ENCODE data around the gene SPATA12.

Gene SPATA12

GRCh38 chr3:57116501-57116900, 56.0 kb downstream of the SPATA12 start:
- ATAC-seq (no peak), DNase-seq (no peak)

- DNase-seq (no peak), ATAC-seq (no peak)
These were observed 57.8 kb downstream of the SPATA12 start for GRCh38 chr3:57118254-57118653.

- DNase-seq (no peak), ATAC-seq (no peak)
These were observed 59.6 kb downstream of the SPATA12 start for GRCh38 chr3:57120040-57120439.

GRCh38 chr3:57120451-57121174, 60.1 kb downstream of the SPATA12 start:
- no peak for DNase-seq

More at GRCh38 chr3:57120451-57121174, 60.1 kb downstream of the SPATA12 start:
- ATAC-seq = no peak

Measured in stimulated activated naive CD8-positive, alpha-beta T cell treated with anti-CD3 and anti-CD28 coated beads, Interleukin-15, Interleukin-2, amounts not matched to agents 100 U/mL and 50 U/mL, for 24 hours (primary cell).